GM12801 (cell line): ENCODE measurements around the gene TGFBR2.

Source experiments
- CTCF ChIP-seq: IDR thresholded peaks from one replicate; pipeline ENCODE4 v1.5.1; 2011; ENCODE audit warnings: control low read depth; ENCODE audit not compliant: insufficient read length; ENCODE audit errors: extremely low read depth

Gene TGFBR2

GRCh38 chr3:30648670-30649357 is 42.4 kb downstream of the TGFBR2 start:
- no peak for TF ChIP-seq CTCF

GRCh38 chr3:30649572-30650318 is 43.3 kb downstream of the TGFBR2 start:
- TF ChIP-seq CTCF: no peak

- TF ChIP-seq CTCF: no peak
These were observed 44.1 kb downstream of the TGFBR2 start for GRCh38 chr3:30650348-30650995.

- no peak for TF ChIP-seq CTCF
These were observed 47.9 kb downstream of the TGFBR2 start for GRCh38 chr3:30654269-30654668.

GRCh38 chr3:30655187-30655812 is 48.9 kb downstream of the TGFBR2 start:
- TF ChIP-seq CTCF: no peak

- TF ChIP-seq CTCF: no peak
These were observed 50.3 kb downstream of the TGFBR2 start for GRCh38 chr3:30656624-30657141.

- TF ChIP-seq CTCF: no peak
These were observed 51.5 kb downstream of the TGFBR2 start for GRCh38 chr3:30657914-30658313.
